GM12878 (cell line): ENCODE results near the gene CLCA2. TPM values are rescaled to one million over a fixed set of nuclear protein-coding genes. Genes with fewer than 3 reads are reported as not detected.

Source experiments
- ATAC-seq: fragments of 200-7000 bp; cut with Tn5 transposase; 3 replicates; pipeline ENCODE4 v1.9.1; 2020; ENCODE audit warnings: mild to moderate bottlenecking, moderate library complexity
- BruUV-seq: library from RNA; stranded (reverse); fragments of 400-500 nt; replicated peaks from 2 replicates; lab custom pipeline; 2021; lab: Mats Ljungman, UMichigan
- CTCF ChIA-PET: fragments of 300-600 bp; sonication (Branson Sonifier 250); formaldehyde crosslinking; extraction: SDS; loops from one replicate; lab custom pipeline; 2021; ENCODE audit warnings: inconsistent platforms; lab: Yijun Ruan, JAX
- POLR2A ChIA-PET: fragments of 350-600 bp; formaldehyde crosslinking; extraction: SDS; loops from one replicate; lab custom pipeline; 2021; ENCODE audit warnings: inconsistent platforms; lab: Charles Lee
- RAD21 ChIA-PET: fragments of 300-600 bp; sonication (Branson Sonifier 250); formaldehyde crosslinking; loops from one replicate; lab custom pipeline; 2023; ENCODE audit warnings: antibody characterized with exemption; ENCODE audit not compliant: unreplicated experiment; lab: Charles Lee
- SMC1A ChIA-PET: fragments of 300-600 bp; sonication (Branson Sonifier 250); formaldehyde crosslinking; loops from one replicate; lab custom pipeline; 2023; ENCODE audit not compliant: unreplicated experiment, uncharacterized antibody; lab: Charles Lee
- DNase-seq: peaks from one replicate; pipeline ENCODE4 v3.0.0-alpha.2; 2011; ENCODE audit warnings: low read depth, low spot score
- FAIRE-seq: peaks from 3 replicates; lab custom pipeline; 2011; peaks lifted over from hg19 to GRCh38; lab: Jason Lieb, UNC
- H2AFZ ChIP-seq: 2 replicates; pipeline ENCODE4 v1.6.0; 2011; ENCODE audit warnings: low read depth, low read length, control low read depth; ENCODE audit not compliant: control insufficient read depth
- H3K27ac ChIP-seq: 2 replicates; pipeline ENCODE4 v1.5.1; 2011; ENCODE audit warnings: control low read depth; ENCODE audit not compliant: control insufficient read depth, insufficient read depth
- H3K27me3 ChIP-seq, 2 experiments: replicated peaks in 1 of 2; 2 replicates each; pipeline versions ENCODE4 v1.6.0 to v1.6.1; 2011; ENCODE audit warnings: low read length in 1 of 2; ENCODE audit not compliant: control insufficient read depth in 2 of 2, insufficient read depth in 2 of 2
- H3K36me3 ChIP-seq, 2 experiments: 2 replicates each; pipeline ENCODE4 v1.5.1; 2011; ENCODE audit warnings: low read length in 1 of 2; ENCODE audit not compliant: control insufficient read depth in 2 of 2, insufficient read depth in 2 of 2
- H3K4me1 ChIP-seq: 2 replicates; pipeline ENCODE4 v1.6.1; 2011; ENCODE audit warnings: mild to moderate bottlenecking, low read length, moderate library complexity, mixed read lengths; ENCODE audit not compliant: control insufficient read depth, insufficient read depth
- H3K4me2 ChIP-seq: 2 replicates; pipeline ENCODE4 v1.6.0; 2011; ENCODE audit warnings: control low read depth; ENCODE audit not compliant: control insufficient read depth, insufficient read depth
- H3K4me3 ChIP-seq: fragments of 200-600 bp; sonication (generic); 2 replicates; pipeline ENCODE4 v1.5.1; 2016
- H3K79me2 ChIP-seq: 2 replicates; pipeline ENCODE4 v1.6.0; 2011; ENCODE audit warnings: low read length; ENCODE audit not compliant: control insufficient read depth, insufficient read depth
- H3K9ac ChIP-seq: 2 replicates; pipeline ENCODE4 v1.8.0; 2011; ENCODE audit warnings: low read length, control low read depth, mixed read lengths; ENCODE audit not compliant: control insufficient read depth, insufficient read depth
- H3K9me3 ChIP-seq: replicated peaks from 3 replicates; pipeline ENCODE4 v1.5.1; 2011; ENCODE audit warnings: mild to moderate bottlenecking, low read length; ENCODE audit not compliant: control insufficient read depth, insufficient read depth
- H4K20me1 ChIP-seq: 2 replicates; pipeline ENCODE4 v1.6.0; 2011; ENCODE audit not compliant: control insufficient read depth, insufficient read depth
- ATF3 ChIP-seq: IDR thresholded peaks from 2 replicates; pipeline ENCODE4 v1.6.1; 2011; ENCODE audit warnings: low read depth, mild to moderate bottlenecking, low read length, moderate library complexity, borderline replicate concordance; ENCODE audit errors: extremely low read depth
- ESRRA ChIP-seq: IDR thresholded peaks from 2 replicates; pipeline ENCODE4 v1.6.1; 2012; ENCODE audit warnings: mild to moderate bottlenecking, low read length, improper control_type of control experiment
- GATAD2B ChIP-seq: fragments of 450-650 bp; conservative IDR thresholded peaks from 2 replicates; pipeline ENCODE4 v1.6.1; 2017; ENCODE audit warnings: low read depth, mild to moderate bottlenecking, moderate library complexity
- IKZF2 ChIP-seq, 2 experiments: fragments of 450-650 bp; IDR thresholded peaks; 2 replicates each; pipeline ENCODE4 v1.6.1; 2017; ENCODE audit warnings: mild to moderate bottlenecking in 2 of 2, moderate library complexity in 2 of 2
- IRF3 ChIP-seq: fragments of 450-650 bp; IDR thresholded peaks from 2 replicates; pipeline ENCODE4 v1.6.1; 2014; ENCODE audit warnings: mild to moderate bottlenecking
- IRF5 ChIP-seq: fragments of 450-650 bp; IDR thresholded peaks from 2 replicates; pipeline ENCODE4 v1.6.1; 2017; ENCODE audit warnings: borderline replicate concordance
- SIN3A ChIP-seq: IDR thresholded peaks from 2 replicates; pipeline ENCODE4 v1.6.1; 2012; ENCODE audit warnings: low read depth, low read length, improper control_type of control experiment
- WGBS: methylation state at CpG from one replicate; pipeline ENCODE4 v1.1.6; 2016; ENCODE audit warnings: low lambda C conversion rate; ENCODE audit not compliant: insufficient replicate concordance, insufficient coverage; ENCODE audit errors: missing lambda C conversion rate; 5-methylcytosine and 5-hydroxymethylcytosine counted together
- in situ Hi-C: fragments of 300-500 bp; cut with MboI; formaldehyde crosslinking; loops from 9 replicates; pipeline ENCODE4 v1.14.3; 2018; ENCODE audit warnings: mixed read lengths
- intact Hi-C: fragments of 100-400 bp; cut with micrococcal nuclease; formaldehyde crosslinking; loops from one replicate; pipeline ENCODE4 v1.14.2; 2022; ENCODE audit not compliant: unreplicated experiment
- polyA plus RNA-seq, 11 experiments: library from polyadenylated mRNA; depleted of rRNA in 4 of 11; unstranded in 6 of 11; stranded (reverse) in 5 of 11; fragments of >200 nt; fragmentation: Nextera tagmentation in 4 of 11; fragmentation: Illumina TruSeq in 1 of 11; extraction: Ambion mirVana in 4 of 11; extraction: Trizol in 1 of 11; gene quantifications; 1 replicate in 1 of 11; 2 replicates in 10 of 11; pipeline versions ENCODE4 v1.2.1 to v1.2.3, GENCODE V29; 2011 to 2016; ENCODE audit warnings: inconsistent platforms in 2 of 11, missing spikeins in 2 of 11, low read depth in 1 of 11
- total RNA-seq, 4 experiments: library from RNA; depleted of rRNA in 3 of 4; stranded (reverse); fragments of >200 nt in 3 of 4; fragmentation: Illumina TruSeq in 1 of 4; extraction: Trizol in 1 of 4; gene quantifications; 2 replicates each; pipeline versions ENCODE4 v1.2.1 to v1.2.3, GENCODE V29; 2013 to 2021

Gene CLCA2
- total and polyA plus RNA-seq, 10 of the 15 experiments (the other 5 are each of a cell fraction or from before 2014, with no cell fraction given) = 0.01 to 0.20 (median 0.08) TPM; not detected in 6

GRCh38 chr1:86436041-86436440 is 12.1 kb downstream of the CLCA2 start:
- no peak overlapping the region for H3K4me2 ChIP-seq
- H3K79me2 ChIP-seq = no peaks in the 10 kb centered on the region
- no peak overlapping the region for H2AFZ ChIP-seq
- in situ Hi-C loops (no loop called here), intact Hi-C loops (no loop called here)
- H3K4me1 ChIP-seq = no peaks in the 10 kb centered on the region
- CTCF ChIA-PET = interaction anchor here (0.6 to 1.1 kb wide), 3 partner anchors 11 to 64 kb away, joined by 3 read pairs; no protein-coding TSS in a partner anchor
- no TSS peak for BruUV-seq
- no peak for ATAC-seq
- SMC1A ChIA-PET = interaction anchor here (1.0 kb wide), 1 partner anchor 12 kb away, joined by 4 read pairs; the partner anchor contains the start of gene CLCA2
- no peak overlapping the region for H3K9ac ChIP-seq
- POLR2A ChIA-PET = no interaction called here
- H3K36me3 ChIP-seq = no peaks in the 10 kb centered on the region
- DNase-seq = no peak
- TF ChIP-seq IRF5 = no peak
- no peak for TF ChIP-seq GATAD2B
- TF ChIP-seq ATF3 = no peak
- no peak for TF ChIP-seq SIN3A
- no peak for TF ChIP-seq IKZF2 (IDR thresholded peaks at IDR 0.05)
- TF ChIP-seq ESRRA = no peak
- TF ChIP-seq IRF3 = no peak
- TF ChIP-seq, all 136 proteins: peak for 0
- Histone ChIP-seq H3K9me3 (no peaks in the 10 kb centered on the region), H4K20me1 (no peaks in the 10 kb centered on the region), H3K4me3 (no peak overlapping the region), H3K27me3 (no peaks in the 10 kb centered on the region; a peak in 1 of 4 replicates), H3K27ac (no peak overlapping the region)
- FAIRE-seq = no peak
- RAD21 ChIA-PET = no interaction called here
- WGBS = 3% methylated on average over 2 of the region's 2 CpGs
